GM12892 (cell line): Measurements from ENCODE around the gene OR2F1.

Source experiments
- DNase-seq: peaks from one replicate; pipeline ENCODE4 v3.0.0; 2011; ENCODE audit not compliant: insufficient read length
- FAIRE-seq: peaks from 2 replicates; lab custom pipeline; 2011; peaks lifted over from hg19 to GRCh38; lab: Jason Lieb, UNC
- POLR2A ChIP-seq: IDR thresholded peaks from 2 replicates; pipeline ENCODE4 v1.6.1; 2011; ENCODE audit warnings: low read depth, low read length, control low read depth
- POLR2AphosphoS5 ChIP-seq: IDR thresholded peaks from 2 replicates; pipeline ENCODE4 v1.6.1; 2011; ENCODE audit warnings: low read depth, low read length, control low read depth
- TAF1 ChIP-seq: IDR thresholded peaks from 2 replicates; pipeline ENCODE4 v1.6.1; 2011; ENCODE audit warnings: low read depth, mild to moderate bottlenecking, control low read depth, low read length, borderline replicate concordance

Gene OR2F1

DNA sequence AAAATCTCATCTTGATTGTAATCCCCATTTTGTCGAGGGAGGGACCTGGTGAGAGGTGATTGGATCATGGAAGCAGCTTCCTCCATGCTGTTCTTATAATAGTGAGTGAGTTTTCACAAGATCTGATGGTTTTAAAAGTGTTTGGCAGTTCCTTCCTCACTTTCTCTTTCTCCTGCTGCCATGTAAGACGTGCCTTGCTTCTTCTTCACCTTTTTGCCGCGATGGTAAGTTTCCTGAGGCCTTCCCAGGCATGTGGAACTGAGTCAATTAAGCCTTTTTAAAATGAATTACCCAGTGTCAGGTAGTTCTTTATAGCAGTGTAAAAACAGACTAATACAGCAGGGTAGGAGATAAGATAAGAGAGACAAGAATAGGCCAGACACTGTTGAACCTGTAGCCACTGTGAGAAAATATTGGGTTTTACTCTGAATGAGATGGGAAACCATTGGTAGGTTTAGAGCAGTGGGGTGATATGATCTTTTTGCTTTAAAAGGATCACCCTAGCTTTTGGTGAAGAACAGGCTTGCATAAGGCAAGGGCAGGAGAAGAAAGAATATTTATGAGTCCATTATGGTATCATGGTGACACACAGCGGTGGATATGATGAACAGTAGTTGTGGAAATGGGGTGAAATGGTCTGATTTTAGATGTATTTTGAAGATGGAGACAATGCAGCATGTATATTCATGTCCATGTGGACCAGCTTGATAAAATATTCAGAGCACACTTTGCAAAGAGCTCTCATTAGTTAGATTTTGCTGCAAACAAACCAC lies 57.0 kb downstream of the OR2F1 start:
- DNase-seq (no peak), FAIRE-seq (no peak)

More for the DNA sequence above, 57.0 kb downstream of the OR2F1 start:
- TF ChIP-seq POLR2A, result no peak
- no peak for TF ChIP-seq POLR2AphosphoS5
- TF ChIP-seq TAF1, result no peak
